ENCODE data around the gene APELA.

The APELA gene

DNA sequence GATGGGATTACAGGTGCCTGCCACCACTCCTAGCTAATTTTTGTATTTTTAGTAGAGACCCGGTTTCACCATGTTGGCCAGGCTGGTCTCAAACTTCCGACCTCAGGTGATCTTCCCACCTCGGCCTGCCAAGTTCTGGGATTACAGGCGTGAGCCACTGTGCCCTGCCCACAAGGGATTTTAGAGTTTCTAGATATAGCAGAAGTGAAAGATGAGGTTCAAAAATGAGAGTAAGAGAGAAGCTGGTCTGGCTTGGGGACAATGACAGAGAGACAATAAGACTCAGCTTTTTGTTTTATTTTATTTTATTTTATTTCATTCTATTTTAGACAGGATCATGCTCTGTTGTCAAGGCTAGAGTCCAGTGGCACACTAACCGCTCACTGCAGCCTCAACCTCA is 69.8 kb downstream of the APELA start:
- CTCF ChIA-PET: interaction anchor here (1.3 kb wide), 1 partner anchor 166 kb away, joined by 3 read pairs; the partner anchor contains the start of gene TMEM192
- DNase-seq (ENCODE audit: extremely low spot score): no peak
- TF ChIP-seq ARNT (IDR thresholded peaks at IDR 0.05): no peak
- no peak for TF ChIP-seq FOXA1 (IDR thresholded peaks at IDR 0.05)
- no peak for TF ChIP-seq FOXK2 (IDR thresholded peaks at IDR 0.05)
- no peak for TF ChIP-seq SP1 (IDR thresholded peaks at IDR 0.05)
- no peak for TF ChIP-seq SUZ12 (IDR thresholded peaks at IDR 0.05)
- TF ChIP-seq, protein P1, sequence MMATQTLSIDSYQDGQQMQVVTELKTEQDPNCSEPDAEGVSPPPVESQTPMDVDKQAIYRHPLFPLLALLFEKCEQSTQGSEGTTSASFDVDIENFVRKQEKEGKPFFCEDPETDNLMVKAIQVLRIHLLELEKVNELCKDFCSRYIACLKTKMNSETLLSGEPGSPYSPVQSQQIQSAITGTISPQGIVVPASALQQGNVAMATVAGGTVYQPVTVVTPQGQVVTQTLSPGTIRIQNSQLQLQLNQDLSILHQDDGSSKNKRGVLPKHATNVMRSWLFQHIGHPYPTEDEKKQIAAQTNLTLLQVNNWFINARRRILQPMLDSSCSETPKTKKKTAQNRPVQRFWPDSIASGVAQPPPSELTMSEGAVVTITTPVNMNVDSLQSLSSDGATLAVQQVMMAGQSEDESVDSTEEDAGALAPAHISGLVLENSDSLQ (IDR thresholded peaks at IDR 0.05): no peak
- no peak for TF ChIP-seq ZNF384 (IDR thresholded peaks at IDR 0.05)
- TF ChIP-seq L3MBTL2 (conservative IDR thresholded peaks at IDR 0.05): no peak
- TF ChIP-seq TARDBP (IDR thresholded peaks at IDR 0.05): no peak
- POLR2A ChIA-PET: interaction anchor here (0.7 kb wide), 1 partner anchor 10 kb away, joined by 3 read pairs; no protein-coding TSS in a partner anchor

Data from HEK293T (cell line).